H1 (cell line): ENCODE data around the gene C12orf76. TPM values are rescaled to one million over a fixed set of nuclear protein-coding genes. Genes with fewer than 3 reads are reported as not detected.

Source experiments
- CTCF ChIA-PET: fragments of 300-600 bp; sonication (Branson Sonifier 250); formaldehyde crosslinking; loops from one replicate; lab custom pipeline; 2021; ENCODE audit not compliant: partially characterized antibody; lab: Charles Lee
- POLR2A ChIA-PET: fragments of 300-600 bp; sonication (Branson Sonifier 250); formaldehyde crosslinking; loops from one replicate; lab custom pipeline; 2021; ENCODE audit warnings: inconsistent platforms; ENCODE audit not compliant: partially characterized antibody; lab: Charles Lee
- DNase-seq, 2 experiments: peaks; one replicate each; pipeline versions ENCODE4 v3.0.0 to v3.0.0-alpha.2; 2010 to 2022; ENCODE audit warnings: low spot score in 2 of 2, low read depth in 1 of 2, mixed read lengths in 1 of 2
- FAIRE-seq: peaks from 2 replicates; lab custom pipeline; 2011; peaks lifted over from hg19 to GRCh38; lab: Jason Lieb, UNC
- H2AFZ ChIP-seq: 2 replicates; pipeline ENCODE4 v1.8.1; 2012; ENCODE audit warnings: low read length, inconsistent platforms
- H2AK5ac ChIP-seq: 2 replicates; pipeline ENCODE4 v1.6.1; 2013; ENCODE audit warnings: low read depth, low read length
- H2BK120ac ChIP-seq: replicated peaks from 2 replicates; pipeline ENCODE3; 2013; ENCODE audit warnings: low read depth, low read length, inconsistent platforms
- H2BK12ac ChIP-seq: 2 replicates; pipeline ENCODE4 v1.6.1; 2013; ENCODE audit warnings: low read depth, low read length
- H2BK15ac ChIP-seq: 2 replicates; pipeline ENCODE4 v1.6.1; 2013; ENCODE audit warnings: low read length
- H2BK20ac ChIP-seq: 2 replicates; pipeline ENCODE4 v1.6.1; 2013; ENCODE audit warnings: low read length
- H2BK5ac ChIP-seq: 2 replicates; pipeline ENCODE4 v1.6.1; 2013; ENCODE audit warnings: low read depth, low read length
- H3K14ac ChIP-seq: 2 replicates; pipeline ENCODE4 v1.6.1; 2013; ENCODE audit warnings: inconsistent platforms; ENCODE audit not compliant: insufficient read length
- H3K18ac ChIP-seq: 2 replicates; pipeline ENCODE4 v1.6.1; 2013; ENCODE audit warnings: low read length; ENCODE audit errors: extremely low read depth
- H3K23ac ChIP-seq: 2 replicates; pipeline ENCODE4 v1.6.1; 2013; ENCODE audit warnings: inconsistent platforms; ENCODE audit not compliant: insufficient read length
- H3K23me2 ChIP-seq: 2 replicates; pipeline ENCODE4 v1.6.1; 2013; ENCODE audit warnings: low read depth, low read length
- H3K27ac ChIP-seq: 2 replicates; pipeline ENCODE4 v1.6.1; 2011; ENCODE audit warnings: low read depth, low read length, inconsistent platforms
- H3K27me3 ChIP-seq, 4 experiments: replicated peaks in 1 of 4; 1 replicate in 1 of 4; 2 replicates in 3 of 4; pipeline versions ENCODE4 v1.6.1 to v1.8.1; 2011 to 2013; ENCODE audit warnings: low read length in 3 of 4, mild to moderate bottlenecking in 3 of 4, inconsistent platforms in 2 of 4, mixed read lengths in 2 of 4, moderate library complexity in 1 of 4; ENCODE audit not compliant: control insufficient read depth in 3 of 4, insufficient read depth in 3 of 4; ENCODE audit errors: extremely low read depth in 1 of 4
- H3K36me3 ChIP-seq, 4 experiments: 2 replicates each; pipeline versions ENCODE4 v1.6.1 to v1.8.1; 2011 to 2013; ENCODE audit warnings: mild to moderate bottlenecking in 4 of 4, low read length in 3 of 4, moderate library complexity in 2 of 4, control low read depth in 1 of 4, inconsistent platforms in 1 of 4; ENCODE audit not compliant: insufficient read depth in 4 of 4, control insufficient read depth in 2 of 4
- H3K4ac ChIP-seq: replicated peaks from 2 replicates; pipeline ENCODE3; 2013; ENCODE audit warnings: low read length, low read depth, mixed read lengths, inconsistent platforms; ENCODE audit not compliant: insufficient read length
- H3K4me1 ChIP-seq, 4 experiments: replicated peaks in 1 of 4; 1 replicate in 1 of 4; 2 replicates in 3 of 4; pipeline versions ENCODE4 v1.6.1 to v1.8.1; 2011 to 2013; ENCODE audit warnings: low read length in 3 of 4, inconsistent platforms in 2 of 4, mixed read lengths in 1 of 4; ENCODE audit not compliant: insufficient read depth in 4 of 4, control insufficient read depth in 3 of 4
- H3K4me2 ChIP-seq, 2 experiments: 2 replicates each; pipeline versions ENCODE4 v1.6.1 to v1.8.1; 2011 to 2013; ENCODE audit warnings: low read depth in 2 of 2, low read length in 2 of 2, control low read depth in 1 of 2, inconsistent platforms in 1 of 2, mild to moderate bottlenecking in 1 of 2; ENCODE audit not compliant: insufficient read depth in 1 of 2
- H3K4me3 ChIP-seq, 4 experiments: fragments of 200-600, 300-600 bp in 1 of 4; sonication (generic), shearing (Covaris generic), sonication (Bioruptor Twin) in 1 of 4; 2 replicates each; pipeline versions ENCODE4 v1.5.1 to v1.8.1; 2011 to 2016; ENCODE audit warnings: low read length in 4 of 4, low read depth in 3 of 4, control low read depth in 2 of 4, inconsistent platforms in 2 of 4, mild to moderate bottlenecking in 2 of 4, mixed read lengths in 1 of 4, moderate library complexity in 1 of 4; ENCODE audit not compliant: insufficient read depth in 2 of 4; ENCODE audit errors: extremely low read depth in 1 of 4
- H3K56ac ChIP-seq: replicated peaks from 2 replicates; pipeline ENCODE3; 2013; ENCODE audit warnings: low read depth, mild to moderate bottlenecking, mixed read lengths, low read length, inconsistent platforms; ENCODE audit not compliant: insufficient read length
- H3K79me1 ChIP-seq: 2 replicates; pipeline ENCODE4 v1.6.1; 2013; ENCODE audit warnings: low read depth, low read length, control low read depth
- H3K79me2 ChIP-seq, 2 experiments: 2 replicates each; pipeline versions ENCODE4 v1.6.1 to v1.8.1; 2012 to 2013; ENCODE audit warnings: low read length in 2 of 2, mild to moderate bottlenecking in 2 of 2, inconsistent platforms in 1 of 2; ENCODE audit not compliant: insufficient read depth in 2 of 2, control insufficient read depth in 1 of 2
- H3K9ac ChIP-seq, 4 experiments: replicated peaks in 1 of 4; 1 replicate in 1 of 4; 2 replicates in 3 of 4; pipeline versions ENCODE4 v1.6.1 to v1.8.1; 2011 to 2013; ENCODE audit warnings: low read depth in 3 of 4, low read length in 3 of 4, control low read depth in 2 of 4, mild to moderate bottlenecking in 2 of 4, moderate library complexity in 2 of 4, inconsistent platforms in 1 of 4; ENCODE audit errors: extremely low read depth in 1 of 4
- H3K9me3 ChIP-seq, 2 experiments: 2 replicates each; pipeline versions ENCODE4 v1.6.1 to v1.8.1; 2012 to 2013; ENCODE audit warnings: mild to moderate bottlenecking in 2 of 2, moderate library complexity in 2 of 2, control low read depth in 1 of 2, inconsistent platforms in 1 of 2, low read depth in 1 of 2, low read length in 1 of 2, mixed read lengths in 1 of 2; ENCODE audit not compliant: insufficient read depth in 2 of 2
- H4K20me1 ChIP-seq, 2 experiments: replicated peaks in 1 of 2; 2 replicates each; pipeline versions ENCODE3 to v1.8.1; 2011 to 2013; ENCODE audit warnings: inconsistent platforms in 2 of 2, low read length in 2 of 2, mild to moderate bottlenecking in 1 of 2; ENCODE audit not compliant: insufficient read depth in 2 of 2, control insufficient read depth in 1 of 2
- H4K5ac ChIP-seq: 2 replicates; pipeline ENCODE4 v1.6.1; 2013; ENCODE audit warnings: low read length, low read depth, mixed read lengths, inconsistent platforms; ENCODE audit not compliant: insufficient read length
- H4K8ac ChIP-seq: 2 replicates; pipeline ENCODE4 v1.8.0; 2013; ENCODE audit warnings: mild to moderate bottlenecking, moderate library complexity, low read length, inconsistent platforms; ENCODE audit not compliant: insufficient read depth; ENCODE audit errors: extremely low read depth
- H4K91ac ChIP-seq: replicated peaks from 2 replicates; pipeline ENCODE3; 2013; ENCODE audit warnings: low read length, mixed read lengths, inconsistent platforms; ENCODE audit not compliant: insufficient read length
- BACH1 ChIP-seq: IDR thresholded peaks from 2 replicates; pipeline ENCODE4 v1.6.1; 2012; ENCODE audit warnings: low read length, improper control_type of control experiment
- CBX5 ChIP-seq: fragments of 300-800, 300-1000 bp; sonication (generic); IDR thresholded peaks from 2 replicates; pipeline ENCODE4 v1.7.1; 2016; ENCODE audit warnings: antibody characterized with exemption, low read length, low read depth
- CHD2 ChIP-seq: IDR thresholded peaks from 2 replicates; pipeline ENCODE4 v1.6.1; 2012; ENCODE audit warnings: low read length, improper control_type of control experiment
- EGR1 ChIP-seq: IDR thresholded peaks from 2 replicates; pipeline ENCODE4 v1.6.1; 2011; ENCODE audit warnings: low read depth, low read length, borderline replicate concordance
- EP300 ChIP-seq, 2 experiments: IDR thresholded peaks; 1 replicate in 1 of 2; 2 replicates in 1 of 2; pipeline ENCODE4 v1.6.1; 2011 to 2012; ENCODE audit warnings: low read depth in 2 of 2, low read length in 2 of 2, mild to moderate bottlenecking in 2 of 2, borderline replicate concordance in 1 of 2, inconsistent platforms in 1 of 2, moderate library complexity in 1 of 2
- HDAC2 ChIP-seq, 2 experiments: fragments of 300-600 bp in 1 of 2; sonication (generic) in 1 of 2; IDR thresholded peaks; 2 replicates each; pipeline ENCODE4 v1.6.1; 2011 to 2012; ENCODE audit warnings: low read depth in 2 of 2, low read length in 2 of 2, mild to moderate bottlenecking in 2 of 2, moderate library complexity in 2 of 2, borderline replicate concordance in 1 of 2, inconsistent platforms in 1 of 2
- HDAC6 ChIP-seq: IDR thresholded peaks from one replicate; pipeline ENCODE4 v1.7.1; 2012; ENCODE audit warnings: low read depth, mild to moderate bottlenecking, inconsistent platforms, low read length, moderate library complexity
- PHF8 ChIP-seq: fragments of 200-600 bp; sonication (generic); conservative IDR thresholded peaks from 2 replicates; pipeline ENCODE4 v1.7.1; 2012; ENCODE audit warnings: low read depth, mild to moderate bottlenecking, inconsistent platforms, low read length, moderate library complexity
- RBBP5 ChIP-seq: IDR thresholded peaks from 2 replicates; pipeline ENCODE4 v1.7.1; 2012; ENCODE audit warnings: low read depth, mild to moderate bottlenecking, inconsistent platforms, low read length, moderate library complexity, borderline replicate concordance
- SIRT6 ChIP-seq: IDR thresholded peaks from one replicate; pipeline ENCODE4 v1.7.1; 2012; ENCODE audit warnings: low read length, inconsistent platforms
- SRF ChIP-seq: IDR thresholded peaks from 2 replicates; pipeline ENCODE4 v1.6.1; 2011; ENCODE audit warnings: mild to moderate bottlenecking, low read depth, low read length, moderate library complexity
- WGBS, 2 experiments: shearing (Covaris generic) in 1 of 2; methylation state at CpG; one replicate each; pipeline versions ENCODE4 v1.1.6 to v1.1.7; 2013 to 2015; ENCODE audit warnings: low lambda C conversion rate in 2 of 2, mixed read lengths in 2 of 2, inconsistent platforms in 1 of 2, low coverage in 1 of 2, missing lambda C conversion rate in 1 of 2; ENCODE audit not compliant: insufficient replicate concordance in 2 of 2, insufficient coverage in 1 of 2, insufficient read length in 1 of 2; ENCODE audit errors: extremely low coverage in 1 of 2, missing lambda C conversion rate in 1 of 2; 5-methylcytosine and 5-hydroxymethylcytosine counted together
- polyA plus RNA-seq, 7 experiments: library from polyadenylated mRNA; depleted of rRNA in 3 of 7; stranded (reverse) in 5 of 7; unstranded in 2 of 7; fragments of >200 nt in 5 of 7; fragments of 200-250 nt in 2 of 7; gene quantifications; 1 replicate in 5 of 7; 2 replicates in 1 of 7; 4 replicates in 1 of 7; pipeline versions ENCODE4 v1.2.1 to v1.2.3, GENCODE V29; 2011 to 2013; ENCODE audit warnings: missing spikeins in 2 of 7, mixed read lengths in 2 of 7
- total RNA-seq: library from RNA; stranded (reverse); fragmentation: NEBNext Ultra II Directional; extraction: Animal tissue kit (Norgen Biotek cat#: 25700); gene quantifications from 2 replicates; pipeline ENCODE4 v1.2.1, GENCODE V29; 2021

C12orf76 gene
- total and polyA plus RNA-seq, 2 of the 8 experiments (the other 6 are each of a cell fraction or from before 2014, with no cell fraction given), result 14.4 to 18.6 TPM

DNA sequence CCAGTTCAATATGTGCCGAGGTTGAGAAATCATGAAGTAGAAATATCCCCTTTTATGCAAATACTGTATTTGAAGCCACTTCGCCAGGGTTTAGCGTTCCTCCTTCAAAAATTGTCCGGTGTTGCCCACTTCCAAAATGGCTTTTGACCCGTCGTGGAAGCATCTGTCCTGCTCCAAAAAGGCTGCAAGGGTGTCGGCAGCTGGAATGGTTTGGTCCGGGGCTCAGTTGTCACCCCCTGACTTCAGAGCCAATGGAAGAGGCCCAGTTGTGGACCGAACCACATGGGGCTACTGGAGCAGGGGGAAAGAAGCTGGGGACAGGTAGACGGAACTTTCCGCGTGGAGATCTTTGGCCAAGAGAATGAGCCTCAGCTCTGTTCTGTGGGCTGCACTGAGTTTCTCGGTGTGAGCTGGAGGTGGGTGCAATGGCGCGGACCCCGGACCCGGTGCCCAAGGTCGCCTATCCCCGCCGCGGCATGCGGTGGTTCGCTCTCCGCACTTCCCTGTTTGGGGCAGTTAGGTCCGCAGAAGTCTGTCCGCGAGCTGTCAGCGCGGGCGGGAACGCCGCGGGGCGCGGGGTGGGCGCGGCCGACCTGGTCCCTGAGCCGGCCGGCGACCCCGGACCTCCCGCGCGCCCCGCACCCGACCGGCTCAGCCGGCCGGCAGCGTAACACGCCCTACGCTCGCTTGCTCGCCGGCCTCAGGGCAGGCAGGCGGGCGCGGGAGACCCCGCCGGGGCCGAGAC is 49.2 kb downstream of the C12orf76 start, which contains the start of gene ANKRD13A:
ANKRD13A (plus strand) TSS at position 527 of the 745 bp plus-strand sequence. CDS start 259 bp downstream, outside the sequence.
- Histone ChIP-seq H3K23ac (no peak within 1 kb of the TSS), H4K20me1 (peaks cover 0 to 2% of the 10 kb centered on the region in 2 experiments), H3K9me3 (no peaks in the 10 kb centered on the region), H3K56ac (peak within 1 kb of the TSS; percentile 56), H2BK20ac (peak within 1 kb of the TSS; percentile 99), H3K4ac (no peak within 1 kb of the TSS), H3K4me1 (peaks cover 2 to 8% (median 4%) of the 10 kb centered on the region in 4 experiments; a peak in 5 of 7 replicates), H3K4me3 (peak within 1 kb of the TSS; percentile 54 to 93 (median 83)), H3K27me3 (peaks cover 0 to 9% (median 7%) of the 10 kb centered on the region in 4 experiments; a peak in 5 of 7 replicates), H2BK120ac (peak within 1 kb of the TSS; percentile 11), H2BK5ac (peak within 1 kb of the TSS; percentile 94), H2AFZ (peak within 1 kb of the TSS; percentile 96), H3K36me3 (no peaks in the 10 kb centered on the region), H4K91ac (peak within 1 kb of the TSS; percentile 54), H2AK5ac (no peak within 1 kb of the TSS), H3K79me2 (peaks cover 0 to 12% of the 10 kb centered on the region in 2 experiments; a peak in 2 of 4 replicates), H3K79me1 (no peaks in the 10 kb centered on the region), H3K18ac (peak within 1 kb of the TSS; percentile 100), H4K8ac (peak within 1 kb of the TSS; percentile 83), H4K5ac (peak within 1 kb of the TSS; percentile 55), H3K4me2 (peak within 1 kb of the TSS; percentile 86 to 100), H3K14ac (no peak within 1 kb of the TSS), H2BK12ac (peak within 1 kb of the TSS; percentile 99; the same call in 1 of the 2 replicates), H2BK15ac (peak within 1 kb of the TSS; percentile 98), H3K23me2 (peaks cover 17% of the 10 kb centered on the region), H3K9ac (peak within 1 kb of the TSS; percentile 77 to 98 (median 90)), H3K27ac (peak within 1 kb of the TSS; percentile 98)
- POLR2A ChIA-PET, result interaction anchor here (0.6 to 1.1 kb wide), 3 partner anchors 9 to 451 kb away, joined by 3 read pairs; partner anchors contain the start of gene ARPC3
- FAIRE-seq (no peak), DNase-seq (peak; percentile 82 to 91)
- 3% methylated on average over 38 of the region's 62 CpGs; no CpG with 5 or more reads in 1 of the 2 experiments for WGBS, 2 experiments
- CTCF ChIA-PET, result interaction anchor here (1.6 to 3.1 kb wide), 2 partner anchors 22 to 72 kb away, joined by 4 to 8 read pairs; no protein-coding TSS in a partner anchor
- TF ChIP-seq SIRT6, result no peak
- TF ChIP-seq EGR1, result peak; percentile 60; the same call in 1 of the 2 replicates
- peak; percentile 77; the same call in 1 of the 2 replicates for TF ChIP-seq RBBP5
- TF ChIP-seq HDAC6, result no peak
- peak; percentile 48; the same call in 1 of the 2 replicates for TF ChIP-seq PHF8
- TF ChIP-seq EP300 (IDR thresholded peaks at IDR 0.05; ENCODE audit: borderline replicate concordance in 1 of 2, low read depth in 2 of 2, low read length in 2 of 2), result peak in 1 of 2 experiments; percentile 100; a peak in 2 of 3 replicates
- no peak for TF ChIP-seq CBX5
- 0 out of 2 replicates have a peak, but pooled peaks have one; percentile 41 for TF ChIP-seq SRF
- no peak for TF ChIP-seq BACH1
- TF ChIP-seq CHD2, result 0 out of 2 replicates have a peak, but pooled peaks have one; percentile 44
- peak; percentile 15 to 72; a peak in 2 of 4 replicates for TF ChIP-seq HDAC2 (IDR thresholded peaks at IDR 0.05; ENCODE audit: borderline replicate concordance in 1 of 2, low read depth in 2 of 2, low read length in 2 of 2)
